Progenitor cell of endocrine pancreas (in vitro differentiated cells): ENCODE data around the gene SESTD1. TPM values are rescaled to one million over a fixed set of nuclear protein-coding genes. Genes with fewer than 3 reads are reported as not detected.

Experiments
- DNase-seq: peaks from one replicate; pipeline ENCODE4 v3.0.0; 2021; ENCODE audit warnings: low spot score; ENCODE audit not compliant: unreplicated experiment
- H3K27ac Mint-ChIP-seq: 2 replicates; pipeline ENCODE4 v1.8.0; 2021; ENCODE audit warnings: mild to moderate bottlenecking, moderate library complexity, mixed read lengths
- H3K27me3 Mint-ChIP-seq: 2 replicates; pipeline ENCODE4 v1.8.0; 2021; ENCODE audit warnings: mixed read lengths
- H3K36me3 Mint-ChIP-seq: 2 replicates; pipeline ENCODE4 v1.8.0; 2022; ENCODE audit warnings: mixed read lengths; ENCODE audit not compliant: insufficient read depth
- H3K4me1 Mint-ChIP-seq: 2 replicates; pipeline ENCODE4 v1.8.0; 2021; ENCODE audit warnings: low read depth, mixed read lengths
- H3K4me3 Mint-ChIP-seq: 2 replicates; pipeline ENCODE4 v1.8.0; 2021; ENCODE audit warnings: low read depth, mild to moderate bottlenecking, moderate library complexity, mixed read lengths
- H3K9me3 Mint-ChIP-seq: 2 replicates; pipeline ENCODE4 v1.8.0; 2021; ENCODE audit warnings: low read depth, mixed read lengths
- total RNA-seq: library from RNA; stranded (reverse); gene quantifications from 2 replicates; pipeline ENCODE4 v1.2.1, GENCODE V29; 2021
- TF ChIP-seq, protein P1 (sequence below): fragments of 200-600 bp; sonication (generic); IDR thresholded peaks from one replicate; pipeline ENCODE4 v1.5.0; 2021; ENCODE audit warnings: antibody characterized with exemption, mild to moderate bottlenecking; ENCODE audit not compliant: unreplicated experiment

The SESTD1 gene
- total RNA-seq, 1 donor from 2014 or later: 108 TPM

DNA sequence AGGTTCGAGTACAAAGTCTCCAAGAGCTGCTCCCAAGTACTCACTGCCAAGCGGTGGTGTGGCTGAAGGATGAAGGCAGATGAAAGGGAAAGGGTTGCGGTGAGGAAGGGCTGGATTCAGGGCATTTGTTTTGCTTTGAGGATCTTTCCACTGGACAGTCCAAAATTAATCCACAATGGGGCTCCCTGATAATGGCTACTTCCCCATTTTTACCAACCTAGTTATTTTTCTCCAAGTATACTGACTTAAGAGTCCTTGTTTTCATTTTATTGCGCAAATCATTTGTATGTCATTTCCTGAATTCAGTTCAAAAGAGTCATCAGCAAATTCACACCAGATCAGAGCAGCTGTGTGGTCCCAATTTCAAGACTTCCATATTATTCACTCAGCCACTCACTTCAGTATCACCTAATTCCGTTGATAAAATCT, 464 bp upstream of the SESTD1 start:
- H3K9me3 Mint-ChIP-seq: no peaks in the 10 kb centered on the region

DNA sequence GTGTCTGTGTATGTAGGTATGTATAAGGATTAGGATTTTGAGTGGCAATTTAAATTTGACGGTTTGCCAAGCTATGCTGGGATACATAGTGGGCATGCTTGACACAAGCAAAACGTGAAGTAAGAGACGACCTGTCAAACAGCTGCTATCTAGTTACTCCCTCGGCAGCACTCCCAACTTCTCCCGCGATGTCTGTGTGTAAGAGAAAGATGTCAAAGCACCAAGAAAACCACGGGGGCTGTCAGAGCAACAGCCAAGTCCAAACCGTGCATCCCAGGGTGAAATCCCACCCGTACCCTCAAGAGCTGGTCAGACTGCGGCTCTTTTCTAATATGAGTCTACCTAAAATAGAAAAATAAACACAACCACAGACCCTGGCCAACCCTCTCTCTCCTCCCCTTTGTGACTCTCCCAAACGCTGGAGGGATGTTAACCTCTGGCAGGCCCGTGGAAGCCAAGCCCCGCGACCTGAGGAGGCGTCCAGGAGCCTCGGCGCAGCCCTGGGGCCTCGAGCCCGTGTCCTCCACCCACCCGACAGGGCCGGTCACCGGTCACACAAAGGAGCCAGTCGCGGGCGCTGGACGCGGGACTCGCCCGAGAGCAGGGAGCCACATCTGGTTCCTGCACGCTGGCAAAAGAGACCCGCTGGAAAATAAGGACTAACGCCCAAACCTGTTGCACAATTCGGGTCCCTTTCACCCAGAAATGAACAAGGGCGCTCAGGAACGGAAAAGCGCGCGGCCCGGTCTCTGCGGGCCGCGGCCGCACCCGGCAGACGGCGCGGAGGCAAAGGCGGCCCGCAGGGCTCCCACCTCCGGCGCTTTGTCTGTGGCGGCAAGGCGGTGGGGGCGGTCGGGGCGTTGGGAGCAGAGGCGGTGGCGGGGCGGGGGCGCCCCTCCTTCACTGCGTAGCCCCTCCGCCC, 925 bp downstream of the SESTD1 start:
- Mint-ChIP-seq H3K27me3 (no peaks in the 10 kb centered on the region), H3K4me1 (peaks cover 26% of the 10 kb centered on the region), H3K4me3 (peak overlapping the region; percentile 85), H3K9me3 (no peaks in the 10 kb centered on the region), H3K36me3 (peaks cover 2% of the 10 kb centered on the region), H3K27ac (peak overlapping the region; percentile 99)
- DNase-seq: peak; percentile 45
- TF ChIP-seq, protein P1, sequence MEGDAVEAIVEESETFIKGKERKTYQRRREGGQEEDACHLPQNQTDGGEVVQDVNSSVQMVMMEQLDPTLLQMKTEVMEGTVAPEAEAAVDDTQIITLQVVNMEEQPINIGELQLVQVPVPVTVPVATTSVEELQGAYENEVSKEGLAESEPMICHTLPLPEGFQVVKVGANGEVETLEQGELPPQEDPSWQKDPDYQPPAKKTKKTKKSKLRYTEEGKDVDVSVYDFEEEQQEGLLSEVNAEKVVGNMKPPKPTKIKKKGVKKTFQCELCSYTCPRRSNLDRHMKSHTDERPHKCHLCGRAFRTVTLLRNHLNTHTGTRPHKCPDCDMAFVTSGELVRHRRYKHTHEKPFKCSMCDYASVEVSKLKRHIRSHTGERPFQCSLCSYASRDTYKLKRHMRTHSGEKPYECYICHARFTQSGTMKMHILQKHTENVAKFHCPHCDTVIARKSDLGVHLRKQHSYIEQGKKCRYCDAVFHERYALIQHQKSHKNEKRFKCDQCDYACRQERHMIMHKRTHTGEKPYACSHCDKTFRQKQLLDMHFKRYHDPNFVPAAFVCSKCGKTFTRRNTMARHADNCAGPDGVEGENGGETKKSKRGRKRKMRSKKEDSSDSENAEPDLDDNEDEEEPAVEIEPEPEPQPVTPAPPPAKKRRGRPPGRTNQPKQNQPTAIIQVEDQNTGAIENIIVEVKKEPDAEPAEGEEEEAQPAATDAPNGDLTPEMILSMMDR: peak; percentile 4

More for the DNA sequence above, 464 bp upstream of the SESTD1 start:
- DNase-seq: no peak
- peaks cover 22% of the 10 kb centered on the region for H3K4me1 Mint-ChIP-seq
- H3K36me3 Mint-ChIP-seq: peaks cover 2% of the 10 kb centered on the region
- TF ChIP-seq, protein P1: no peak
- no peaks in the 10 kb centered on the region for H3K27me3 Mint-ChIP-seq
- H3K27ac Mint-ChIP-seq: peak overlapping the region; percentile 85
- H3K4me3 Mint-ChIP-seq: peak overlapping the region; percentile 67

DNA sequence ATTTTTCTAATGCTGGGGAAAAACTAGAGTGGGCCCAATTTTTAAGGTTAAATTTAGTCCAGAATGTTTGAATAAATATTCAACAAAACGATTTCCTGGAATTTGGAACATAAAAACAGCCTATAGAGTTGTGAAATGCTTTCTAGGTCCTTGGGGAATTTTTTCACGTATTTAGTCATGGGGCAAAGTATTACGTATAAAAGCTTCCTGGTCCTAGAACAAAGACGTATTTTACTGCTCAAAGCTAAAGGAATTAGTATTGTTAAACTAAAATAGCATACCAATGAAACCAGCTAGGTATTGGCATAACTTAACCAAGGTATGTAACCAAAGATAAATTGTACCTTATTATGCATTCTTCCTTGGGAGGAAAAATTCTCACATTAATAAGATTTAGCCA, 1.6 kb downstream of the SESTD1 start:
- no peak for DNase-seq
- peak overlapping the region; percentile 99 for H3K27ac Mint-ChIP-seq
- H3K36me3 Mint-ChIP-seq: peaks cover 2% of the 10 kb centered on the region
- H3K4me1 Mint-ChIP-seq: peaks cover 30% of the 10 kb centered on the region
- no peaks in the 10 kb centered on the region for H3K9me3 Mint-ChIP-seq
- peak overlapping the region; percentile 85 for H3K4me3 Mint-ChIP-seq
- H3K27me3 Mint-ChIP-seq: no peaks in the 10 kb centered on the region
- TF ChIP-seq, protein P1: no peak

DNA sequence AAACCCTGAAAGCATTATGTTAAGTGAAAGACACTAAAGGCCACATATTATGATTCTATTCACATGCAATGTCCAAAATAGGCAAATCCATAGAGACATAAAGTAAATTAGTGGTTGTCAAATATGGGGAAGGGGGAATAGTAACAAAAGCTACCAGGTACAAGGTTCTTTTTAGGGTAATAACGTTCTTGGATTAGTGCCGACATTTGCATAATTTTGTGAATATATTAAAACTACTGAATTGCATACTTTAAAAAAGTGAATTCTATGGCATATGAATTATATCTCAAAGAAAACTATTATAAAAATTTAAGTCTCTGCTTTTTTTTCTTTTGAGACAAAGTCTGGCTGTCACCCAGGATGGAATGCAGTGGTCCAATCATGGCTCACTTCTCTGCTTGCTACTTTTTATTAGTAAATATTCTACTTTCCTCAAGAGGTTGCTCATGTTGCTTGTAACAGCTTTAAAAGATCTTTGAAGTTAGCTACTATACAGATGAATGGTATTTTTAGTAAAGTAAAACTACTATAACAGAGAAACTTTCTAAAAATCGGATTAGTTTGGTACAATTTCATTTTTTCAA, 2.5 kb downstream of the SESTD1 start:
- Mint-ChIP-seq H3K9me3 (no peaks in the 10 kb centered on the region), H3K27me3 (no peaks in the 10 kb centered on the region), H3K4me3 (no peak overlapping the region), H3K27ac (no peak overlapping the region), H3K36me3 (peaks cover 2% of the 10 kb centered on the region), H3K4me1 (peaks cover 30% of the 10 kb centered on the region)
- TF ChIP-seq, protein P1: no peak
- no peak for DNase-seq

DNA sequence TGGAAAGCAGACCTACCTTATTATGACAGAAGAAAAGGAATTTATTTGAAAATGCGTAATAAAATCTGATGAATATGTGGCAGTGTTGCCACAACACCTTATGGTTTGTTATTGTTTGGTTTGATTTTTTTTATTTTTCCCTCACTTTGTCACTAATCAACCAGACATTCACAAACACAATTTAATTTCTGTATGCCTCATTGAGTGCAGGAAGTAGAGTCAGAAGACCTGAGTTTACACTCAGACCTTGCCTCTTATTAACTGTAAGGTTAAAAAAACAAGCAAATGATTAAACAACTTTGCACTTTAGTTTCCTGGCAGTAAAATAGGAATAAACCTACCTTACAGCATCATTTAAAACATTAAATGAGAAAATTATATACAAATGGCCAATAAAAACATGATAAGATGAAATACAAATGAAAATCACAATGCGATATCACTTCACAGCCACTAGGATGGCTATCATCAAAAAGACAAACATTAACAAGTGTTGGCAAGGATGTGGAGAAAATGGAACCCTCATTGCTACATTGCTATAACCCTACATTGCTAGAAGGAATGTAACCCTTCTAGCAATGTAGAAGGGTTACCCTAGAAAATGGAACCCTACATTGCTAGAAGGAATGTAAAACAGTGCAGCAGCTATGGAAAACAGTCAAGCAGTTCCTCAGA, 3.3 kb downstream of the SESTD1 start:
- peaks cover under 1% of the 10 kb centered on the region for H3K9me3 Mint-ChIP-seq
- DNase-seq: no peak
- H3K27ac Mint-ChIP-seq: no peak overlapping the region
- TF ChIP-seq, protein P1: peak; percentile 26
- peaks cover 2% of the 10 kb centered on the region for H3K36me3 Mint-ChIP-seq
- H3K4me1 Mint-ChIP-seq: peaks cover 28% of the 10 kb centered on the region
- H3K27me3 Mint-ChIP-seq: no peaks in the 10 kb centered on the region
- H3K4me3 Mint-ChIP-seq: no peak overlapping the region
